Epithelial cell of prostate (primary cell): ENCODE data around the gene CCDC112.
"Not testable (repeated sequence)": the region's sequence is repeated elsewhere in the genome, so short reads cannot be mapped to it uniquely, and the experiment has no call there.

Source experiments
- DNase-seq: peaks from one replicate; pipeline ENCODE4 v3.0.0-alpha.2; 2011; ENCODE audit warnings: low read depth, low spot score
- H3K27ac ChIP-seq: fragments of 450-650 bp; 2 replicates; pipeline ENCODE4 v1.5.1; 2017; ENCODE audit warnings: mild to moderate bottlenecking

Gene CCDC112

GRCh38 chr5:115296124-115297022, at the start of gene CCDC112:
Gene CCDC112, minus strand, starts transcription at chr5:115296654. Its CDS starts 111 bp downstream, at chr5:115296543.
- no peak for DNase-seq
- no peak within 1 kb of the TSS for H3K27ac ChIP-seq

GRCh38 chr5:115345344-115345743, 48.9 kb upstream of the CCDC112 start:
- DNase-seq, result no peak
- H3K27ac ChIP-seq, result no peak overlapping the region

GRCh38 chr5:115343855-115344254, 47.4 kb upstream of the CCDC112 start:
- peak overlapping the region; percentile 55 for H3K27ac ChIP-seq
- DNase-seq, result no peak

GRCh38 chr5:115342590-115343377, 46.3 kb upstream of the CCDC112 start:
- no peak overlapping the region for H3K27ac ChIP-seq
- no peak for DNase-seq

GRCh38 chr5:115341745-115342144, 45.3 kb upstream of the CCDC112 start:
- DNase-seq, result no peak
- H3K27ac ChIP-seq, result no peak overlapping the region

- no peak overlapping the region for H3K27ac ChIP-seq
- DNase-seq, result no peak
Observed at GRCh38 chr5:115338851-115339250, 42.4 kb upstream of the CCDC112 start.

GRCh38 chr5:115337882-115338281, 41.4 kb upstream of the CCDC112 start:
- no peak overlapping the region for H3K27ac ChIP-seq
- no peak for DNase-seq

- no peak for DNase-seq
- no peak overlapping the region for H3K27ac ChIP-seq
Observed at GRCh38 chr5:115336964-115337363, 40.5 kb upstream of the CCDC112 start.

- no peak overlapping the region for H3K27ac ChIP-seq
- no peak for DNase-seq
Observed at GRCh38 chr5:115336201-115336720, 39.8 kb upstream of the CCDC112 start.

- H3K27ac ChIP-seq, result no peak overlapping the region
- DNase-seq, result no peak
Observed at GRCh38 chr5:115335301-115335700, 38.8 kb upstream of the CCDC112 start.

GRCh38 chr5:115333164-115333563, 36.7 kb upstream of the CCDC112 start:
- DNase-seq, result no peak
- no peak overlapping the region for H3K27ac ChIP-seq

GRCh38 chr5:115330830-115331229, 34.4 kb upstream of the CCDC112 start:
- H3K27ac ChIP-seq, result no peak overlapping the region
- DNase-seq, result no peak

GRCh38 chr5:115329475-115329874, 33.0 kb upstream of the CCDC112 start:
- no peak for DNase-seq
- H3K27ac ChIP-seq, result no peak overlapping the region

GRCh38 chr5:115328617-115329274, 32.3 kb upstream of the CCDC112 start:
- DNase-seq, H3K27ac ChIP-seq: not testable (repeated sequence)

GRCh38 chr5:115325296-115325959, 29.0 kb upstream of the CCDC112 start:
- no peak for DNase-seq
- no peak overlapping the region for H3K27ac ChIP-seq

GRCh38 chr5:115324021-115324420, 27.6 kb upstream of the CCDC112 start:
- no peak for DNase-seq
- no peak overlapping the region for H3K27ac ChIP-seq

GRCh38 chr5:115322729-115323128, 26.3 kb upstream of the CCDC112 start:
- DNase-seq, result no peak
- H3K27ac ChIP-seq, result no peak overlapping the region

- no peak overlapping the region for H3K27ac ChIP-seq
- DNase-seq, result peak; percentile 75
Observed at GRCh38 chr5:115321309-115321708, 24.9 kb upstream of the CCDC112 start.

- no peak overlapping the region for H3K27ac ChIP-seq
- no peak for DNase-seq
Observed at GRCh38 chr5:115320515-115320914, 24.1 kb upstream of the CCDC112 start.

GRCh38 chr5:115320006-115320405, 23.6 kb upstream of the CCDC112 start:
- no peak overlapping the region for H3K27ac ChIP-seq
- no peak for DNase-seq
